HAP-1 (cell line): Measurements from ENCODE around the gene WDR73.

Source experiments
- DNase-seq, 2 experiments: peaks; one replicate each; pipeline ENCODE4 v3.0.0-alpha.2; 2016 to 2020; ENCODE audit warnings: low spot score in 2 of 2
- H3K27me3 ChIP-seq: fragments of 250-450 bp; sonication (Bioruptor Pico); 2 replicates; pipeline ENCODE4 v1.5.1; 2020; ENCODE audit warnings: low read depth, mild to moderate bottlenecking, moderate library complexity
- H3K36me3 ChIP-seq: fragments of 250-450 bp; sonication (Bioruptor Pico); replicated peaks from 2 replicates; pipeline ENCODE4 v1.5.1; 2020; ENCODE audit warnings: mild to moderate bottlenecking
- H3K4me1 ChIP-seq: fragments of 250-450 bp; sonication (Bioruptor Pico); 2 replicates; pipeline ENCODE4 v1.5.1; 2020; ENCODE audit warnings: mild to moderate bottlenecking
- H3K4me3 ChIP-seq: fragments of 250-450 bp; sonication (Bioruptor Pico); 2 replicates; pipeline ENCODE4 v1.5.1; 2020; ENCODE audit warnings: mild to moderate bottlenecking, moderate library complexity
- H3K9me3 ChIP-seq: fragments of 250-450 bp; sonication (Bioruptor Pico); 2 replicates; pipeline ENCODE4 v1.5.1; 2020; ENCODE audit warnings: mild to moderate bottlenecking, moderate library complexity
- in situ Hi-C: fragments of 300-500 bp; cut with MboI; formaldehyde crosslinking; loops from 3 replicates; pipeline ENCODE4 v1.14.3; 2020; ENCODE audit warnings: low sequenced_read_pairs, inconsistent platforms, mixed read lengths

The WDR73 gene

DNA sequence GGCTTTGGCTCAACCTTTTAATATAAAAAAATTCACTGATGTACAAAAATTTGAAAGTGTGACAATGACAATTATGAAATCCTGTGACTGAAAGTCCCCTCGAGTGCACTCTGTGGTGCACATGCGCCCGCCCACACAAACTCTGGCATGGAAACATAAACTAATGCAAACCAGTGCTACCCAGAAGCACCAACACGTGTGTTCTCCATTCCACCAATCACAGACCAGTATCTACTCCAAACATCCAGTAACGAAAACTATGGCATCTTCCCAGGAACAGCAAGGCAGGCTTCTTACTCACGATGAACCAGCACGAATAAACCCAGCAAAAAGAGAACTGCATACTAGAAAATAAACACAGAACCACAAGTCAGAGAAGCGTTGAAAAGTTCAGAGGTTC, 15.6 kb upstream of the WDR73 start:
- Histone ChIP-seq H3K4me3 (no peak overlapping the region), H3K9me3 (no peaks in the 10 kb centered on the region), H3K4me1 (no peaks in the 10 kb centered on the region), H3K36me3 (peaks cover 75% of the 10 kb centered on the region), H3K27me3 (no peaks in the 10 kb centered on the region)
- in situ Hi-C loops: no loop called here
- no peak for DNase-seq

DNA sequence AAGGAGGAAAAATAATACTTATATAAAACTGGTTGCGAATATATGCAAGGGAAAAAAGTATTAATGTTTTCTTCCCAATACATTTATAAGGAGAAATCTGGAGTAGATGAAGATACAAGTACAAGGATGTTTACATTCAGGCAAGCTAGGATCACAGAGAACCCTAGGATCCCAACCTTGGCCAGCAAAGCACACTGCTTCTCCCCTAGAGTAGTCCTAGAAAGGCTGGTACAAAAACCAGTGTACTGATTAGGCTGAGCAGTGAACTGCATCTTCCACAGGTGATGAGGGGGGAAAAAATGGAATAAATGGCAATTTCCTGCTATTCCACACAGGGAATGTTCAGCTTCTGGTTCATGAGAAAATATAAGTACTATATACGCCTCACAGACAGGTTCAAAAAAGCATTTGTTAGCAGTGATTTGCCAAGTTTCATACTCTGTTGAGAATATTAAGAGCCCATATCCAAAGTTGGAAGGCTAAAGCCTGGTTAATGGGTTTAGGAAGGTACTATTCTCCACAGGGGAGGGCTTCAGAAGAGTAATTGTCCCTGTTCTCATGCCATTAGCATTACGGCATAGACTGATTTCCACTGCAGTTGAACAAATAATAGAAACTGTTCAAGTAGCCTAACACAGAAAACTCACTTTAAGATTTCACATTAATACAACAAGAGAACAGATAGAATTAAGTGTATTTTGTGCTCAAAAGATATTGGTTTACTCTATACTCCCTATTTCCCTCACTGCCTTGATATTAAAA, 14.3 kb upstream of the WDR73 start:
- in situ Hi-C loops: no loop called here
- DNase-seq: no peak
- Histone ChIP-seq H3K36me3 (peaks cover 64% of the 10 kb centered on the region), H3K9me3 (no peaks in the 10 kb centered on the region), H3K27me3 (no peaks in the 10 kb centered on the region), H3K4me1 (no peaks in the 10 kb centered on the region), H3K4me3 (no peak overlapping the region)

DNA sequence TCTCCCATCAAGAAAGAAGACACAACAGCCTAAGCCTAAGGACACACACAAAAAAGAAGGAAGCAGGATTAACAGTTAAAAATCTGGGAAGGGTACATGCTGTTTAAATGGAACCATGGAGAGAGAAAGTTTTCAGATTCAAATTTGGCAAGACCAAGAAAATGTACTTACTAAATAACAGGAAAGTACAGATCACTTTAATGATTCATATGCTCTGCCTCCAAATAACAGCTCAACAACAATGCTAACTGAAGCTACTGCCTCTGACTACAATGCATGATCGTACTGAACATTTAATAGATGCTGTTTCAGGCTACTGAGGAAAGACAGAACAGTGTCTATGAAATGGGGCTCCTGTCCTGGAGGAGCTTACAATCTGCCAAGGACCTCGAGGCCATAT, 12.3 kb upstream of the WDR73 start:
- Histone ChIP-seq H3K27me3 (no peaks in the 10 kb centered on the region), H3K4me3 (no peak overlapping the region), H3K9me3 (no peaks in the 10 kb centered on the region), H3K36me3 (peaks cover 59% of the 10 kb centered on the region), H3K4me1 (no peaks in the 10 kb centered on the region)
- in situ Hi-C loops: no loop called here
- no peak for DNase-seq

DNA sequence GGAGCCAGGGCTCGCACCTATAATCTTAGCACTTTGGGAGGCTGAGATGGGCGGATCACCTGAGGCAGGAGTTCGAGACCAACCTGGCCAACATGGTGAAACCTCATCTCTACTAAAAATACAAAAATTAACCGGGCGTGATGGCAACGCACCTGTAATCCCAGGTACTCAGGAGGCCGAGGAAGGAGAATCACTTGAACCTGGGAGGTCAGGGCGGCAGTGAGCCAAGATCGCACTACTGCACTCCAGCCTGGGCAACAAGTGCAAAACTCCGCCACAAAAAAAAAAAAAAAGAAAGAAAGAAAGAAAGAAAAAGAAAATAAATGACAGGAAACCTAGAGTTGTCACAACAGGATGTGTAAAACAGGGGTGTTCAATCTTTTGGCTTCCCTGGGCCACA, 6.9 kb upstream of the WDR73 start:
- peaks cover 8% of the 10 kb centered on the region for H3K4me1 ChIP-seq
- no peaks in the 10 kb centered on the region for H3K27me3 ChIP-seq
- no peaks in the 10 kb centered on the region for H3K9me3 ChIP-seq
- peaks cover 12% of the 10 kb centered on the region for H3K36me3 ChIP-seq
- DNase-seq: no peak
- H3K4me3 ChIP-seq: no peak overlapping the region
- in situ Hi-C loops: no loop called here

DNA sequence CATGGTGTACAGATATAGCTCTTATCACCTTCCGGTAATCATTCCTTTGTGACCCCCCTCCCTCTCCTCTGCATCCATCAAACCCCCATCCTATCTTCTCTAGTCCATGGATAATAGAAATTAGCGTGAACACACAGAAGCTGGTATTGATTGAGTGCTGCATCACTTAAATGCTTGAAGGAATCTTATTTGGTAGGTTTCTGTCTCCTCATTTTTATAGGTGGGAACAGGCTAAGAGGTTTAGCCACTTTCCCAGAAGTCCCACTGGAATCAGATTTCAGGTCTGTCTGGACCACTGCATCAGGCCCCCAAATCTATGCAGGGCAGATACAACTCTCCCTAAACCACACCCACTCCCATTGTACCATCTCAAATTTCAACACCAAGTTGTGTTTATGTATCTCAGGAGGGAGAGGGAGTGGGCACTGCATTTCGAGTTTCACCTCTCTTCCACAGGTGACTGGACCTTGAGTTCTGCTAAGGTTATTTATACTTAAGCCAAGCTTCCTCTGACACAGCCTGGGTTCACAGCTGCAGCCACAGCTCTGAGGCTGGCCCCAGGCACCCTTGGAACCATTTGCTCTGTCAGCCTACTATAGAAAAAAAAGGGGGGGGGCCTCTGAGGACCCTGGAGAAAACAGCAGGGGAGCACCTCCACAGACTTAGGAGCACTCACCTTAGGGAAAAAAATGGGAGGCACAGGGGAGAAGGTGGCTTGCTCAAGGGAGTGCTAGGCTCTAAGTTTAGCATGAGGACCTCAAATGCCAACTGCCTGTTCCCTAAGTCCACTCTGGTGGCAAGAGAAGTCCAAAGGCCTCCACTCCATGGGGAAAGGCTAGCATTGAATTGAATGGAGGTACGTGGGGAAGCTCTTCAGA, 6.1 kb upstream of the WDR73 start:
- H3K4me3 ChIP-seq: no peak overlapping the region
- no peak for DNase-seq
- in situ Hi-C loops: no loop called here
- peaks cover 8% of the 10 kb centered on the region for H3K4me1 ChIP-seq
- H3K27me3 ChIP-seq: no peaks in the 10 kb centered on the region
- H3K9me3 ChIP-seq: no peaks in the 10 kb centered on the region
- H3K36me3 ChIP-seq: peaks cover 3% of the 10 kb centered on the region

DNA sequence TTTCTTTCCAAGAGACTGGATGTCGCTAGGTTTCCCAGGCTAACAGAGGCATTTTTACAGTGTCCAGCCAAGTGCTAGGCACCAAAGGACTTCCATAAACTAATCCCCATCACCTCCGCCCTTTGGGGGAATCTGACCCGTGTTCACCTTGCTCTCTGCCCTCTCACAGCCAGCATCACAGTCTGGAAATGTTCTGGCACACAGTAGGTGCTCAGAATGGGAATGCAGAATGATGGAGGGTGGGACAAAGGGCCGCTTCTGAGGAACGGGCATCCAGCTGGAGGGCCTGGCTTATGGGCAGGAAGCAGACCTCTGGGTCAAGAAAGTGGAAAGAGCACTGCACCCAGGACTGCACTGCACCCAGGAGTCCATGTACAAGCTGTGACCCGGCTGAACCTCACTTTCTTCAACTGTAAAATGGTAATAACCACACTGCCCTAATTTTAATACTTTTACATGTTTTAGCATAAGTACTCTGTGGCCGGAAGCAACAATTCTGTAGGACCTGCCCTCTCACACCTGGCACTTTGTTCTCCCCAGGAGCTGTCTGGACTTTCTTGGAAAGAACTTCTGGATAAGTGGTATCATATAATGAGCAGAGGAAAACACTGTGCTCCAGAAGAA, 4.8 kb upstream of the WDR73 start:
- H3K4me3 ChIP-seq: no peak overlapping the region
- H3K36me3 ChIP-seq: no peaks in the 10 kb centered on the region; the same call in 1 of the 2 replicates
- in situ Hi-C loops: no loop called here
- peaks cover 8% of the 10 kb centered on the region for H3K4me1 ChIP-seq
- no peak for DNase-seq
- no peaks in the 10 kb centered on the region for H3K9me3 ChIP-seq
- H3K27me3 ChIP-seq: no peaks in the 10 kb centered on the region

DNA sequence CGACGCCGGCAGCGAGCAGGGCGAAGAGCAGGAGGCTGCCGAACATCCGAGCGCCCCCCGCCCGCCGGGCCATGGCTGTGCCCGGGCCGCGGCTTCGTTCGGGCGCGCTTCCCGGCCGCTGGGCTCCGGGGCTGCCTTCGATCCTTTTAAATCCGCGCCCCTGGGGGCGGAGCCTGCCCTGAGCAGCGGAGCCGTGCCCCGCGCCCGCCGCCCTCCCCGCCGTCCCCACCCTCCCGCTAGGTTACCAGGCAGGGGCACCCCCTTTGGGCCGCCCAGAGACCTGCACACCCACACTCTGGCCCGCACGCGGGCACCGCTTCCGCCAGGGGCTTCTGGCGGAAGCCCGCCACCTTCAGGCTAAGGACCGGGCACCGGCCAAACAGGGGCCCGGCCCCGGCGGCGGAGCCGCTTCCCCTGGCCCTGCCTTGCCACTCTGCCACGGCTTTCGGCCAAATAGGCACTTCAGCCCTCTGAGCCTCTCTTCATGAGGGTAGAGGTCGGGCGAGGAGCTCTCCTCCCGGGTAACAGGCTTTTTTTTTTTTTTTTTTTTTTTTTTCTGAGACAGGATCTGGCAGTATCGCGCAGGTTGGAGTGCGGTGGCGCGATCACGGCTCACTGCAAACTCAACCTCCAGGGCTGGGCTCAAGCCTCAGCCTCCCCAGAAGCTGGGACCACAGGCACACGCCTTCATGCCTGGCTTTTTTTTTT, 4.2 kb upstream of the WDR73 start, which contains the start of gene NMB:
Gene NMB (minus strand): TSS at position 120 of the 708 bp plus-strand sequence. CDS start 47 bp downstream, at position 73.
- in situ Hi-C loops: no loop called here
- Histone ChIP-seq H3K36me3 (no peaks in the 10 kb centered on the region; the same call in 1 of the 2 replicates), H3K9me3 (no peaks in the 10 kb centered on the region), H3K4me1 (peaks cover 12% of the 10 kb centered on the region), H3K4me3 (peak within 1 kb of the TSS; percentile 43), H3K27me3 (no peaks in the 10 kb centered on the region)
- peak; percentile 95 to 97 for DNase-seq

DNA sequence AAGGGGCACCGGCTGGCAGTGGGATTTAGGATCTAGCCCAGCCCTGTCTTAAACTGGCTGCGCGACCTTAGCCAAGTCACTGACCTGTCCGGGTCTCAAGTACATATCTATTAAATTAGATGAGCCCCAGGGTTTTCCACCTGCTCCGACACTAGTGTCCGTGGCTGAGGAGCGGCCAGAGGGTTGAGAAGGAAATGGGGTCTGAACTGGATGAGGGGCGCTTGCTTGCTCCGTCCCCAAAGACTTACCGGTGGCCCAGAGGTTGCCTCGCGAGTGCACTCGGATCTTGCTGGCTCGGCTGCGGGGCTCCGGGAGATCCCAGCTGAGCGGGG, 3.6 kb upstream of the WDR73 start:
- H3K4me1 ChIP-seq: peaks cover 16% of the 10 kb centered on the region
- no peaks in the 10 kb centered on the region for H3K9me3 ChIP-seq
- peak overlapping the region; percentile 43 for H3K4me3 ChIP-seq
- H3K27me3 ChIP-seq: no peaks in the 10 kb centered on the region
- no peak for DNase-seq
- in situ Hi-C loops: no loop called here
- peaks cover 5% of the 10 kb centered on the region for H3K36me3 ChIP-seq

DNA sequence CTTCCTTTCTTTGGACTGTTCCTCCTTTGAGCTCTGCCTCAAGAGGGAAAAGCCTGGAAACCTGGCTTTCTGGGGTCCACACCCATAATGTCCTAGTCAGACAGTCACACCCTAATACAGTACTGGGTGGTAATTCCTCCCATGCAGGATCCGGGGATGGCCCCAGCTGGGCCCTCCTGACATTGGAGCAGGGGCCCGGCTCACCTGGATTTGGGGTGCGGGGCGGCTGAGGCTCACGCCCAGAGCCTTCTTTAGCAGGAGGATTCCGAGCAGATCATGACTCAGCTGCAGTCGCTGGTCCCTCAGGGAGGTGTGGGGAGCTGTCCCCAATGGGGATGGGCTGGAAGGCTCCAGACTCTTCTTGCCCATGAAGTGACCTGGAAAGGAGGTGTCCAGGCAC, 2.9 kb upstream of the WDR73 start:
- DNase-seq: no peak
- Histone ChIP-seq H3K4me1 (peaks cover 19% of the 10 kb centered on the region), H3K27me3 (no peaks in the 10 kb centered on the region), H3K4me3 (no peak overlapping the region; the same call in 1 of the 2 replicates), H3K9me3 (no peaks in the 10 kb centered on the region), H3K36me3 (peaks cover 13% of the 10 kb centered on the region)
- in situ Hi-C loops: no loop called here

DNA sequence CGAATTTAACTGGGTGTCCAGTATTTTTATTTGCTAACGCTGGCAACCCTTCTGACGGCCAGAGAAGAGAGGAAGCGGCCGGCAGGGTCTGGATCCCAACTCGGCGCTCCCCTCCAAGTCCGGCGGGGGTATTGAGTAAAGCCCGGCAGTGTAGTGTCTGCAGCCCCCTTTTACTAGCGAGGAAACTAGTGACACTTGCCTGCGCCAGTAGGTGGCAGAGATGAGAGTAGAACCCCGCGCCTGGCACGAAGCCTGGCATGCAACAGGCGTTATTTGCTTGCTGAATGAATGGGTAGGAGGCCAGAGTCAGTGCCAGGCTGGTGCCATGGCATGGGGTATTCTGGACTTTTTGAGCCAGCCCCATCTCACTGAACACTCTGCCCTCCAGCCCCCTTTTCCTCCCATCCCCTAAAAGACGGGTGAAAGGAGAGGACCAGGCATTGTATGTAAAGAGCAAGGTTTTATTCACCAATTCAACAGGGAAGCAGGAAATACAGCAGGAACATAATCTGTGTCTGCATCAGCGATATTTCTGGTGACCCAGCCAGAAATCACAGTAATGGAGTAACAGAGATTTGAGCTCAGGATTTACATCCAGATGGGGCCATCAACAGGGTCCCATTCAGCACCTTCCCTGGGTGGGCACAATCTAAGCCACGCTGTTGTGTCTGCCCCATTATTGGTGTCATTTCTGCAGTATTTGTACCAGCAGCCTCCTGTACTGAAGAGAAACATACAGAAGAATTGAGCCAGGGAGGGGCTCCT, 788 bp upstream of the WDR73 start:
- in situ Hi-C loops: no loop called here
- Histone ChIP-seq H3K9me3 (no peaks in the 10 kb centered on the region), H3K4me3 (peak overlapping the region; percentile 86), H3K36me3 (peaks cover 34% of the 10 kb centered on the region), H3K27me3 (no peaks in the 10 kb centered on the region), H3K4me1 (peaks cover 19% of the 10 kb centered on the region)
- DNase-seq: peak; percentile 88 to 91

DNA sequence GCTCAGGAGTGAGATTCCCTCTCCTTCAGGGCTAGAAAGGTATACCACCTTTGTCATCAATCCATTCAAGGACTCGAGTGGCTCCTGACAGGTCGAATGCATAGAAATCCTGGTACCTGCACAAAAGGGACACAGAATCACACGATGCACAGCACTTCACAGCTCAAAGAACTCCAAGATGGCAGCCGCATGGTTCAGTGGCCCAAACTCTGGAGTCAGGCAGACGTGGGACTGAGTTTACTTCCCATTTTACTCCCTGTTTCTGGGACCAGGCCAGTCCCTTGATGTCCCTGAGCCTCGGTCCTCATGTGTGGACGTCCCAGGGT, 536 bp downstream of the WDR73 start:
- in situ Hi-C loops: no loop called here
- H3K4me3 ChIP-seq: peak overlapping the region; percentile 86
- peaks cover 47% of the 10 kb centered on the region for H3K36me3 ChIP-seq
- no peaks in the 10 kb centered on the region for H3K9me3 ChIP-seq
- peaks cover 19% of the 10 kb centered on the region for H3K4me1 ChIP-seq
- DNase-seq: no peak
- no peaks in the 10 kb centered on the region for H3K27me3 ChIP-seq

DNA sequence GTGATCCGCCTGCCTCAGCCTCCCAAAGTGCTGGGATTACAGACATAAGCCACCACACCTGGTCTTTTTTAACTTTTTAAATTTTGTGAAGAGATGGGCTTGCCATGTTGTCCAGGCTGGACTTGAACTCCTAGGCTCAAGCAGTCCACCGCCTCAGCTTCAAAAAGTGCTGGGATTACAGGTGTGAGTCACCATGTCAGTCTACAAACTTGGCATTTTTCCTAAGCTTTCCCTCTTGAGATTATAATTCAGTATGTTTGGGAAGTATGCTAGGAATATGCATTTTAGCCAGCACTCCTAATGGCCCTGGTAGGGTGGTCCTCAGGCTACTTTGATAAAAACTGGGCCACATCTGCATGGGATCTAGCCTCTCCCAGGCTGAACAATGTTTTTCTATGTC, 4.4 kb downstream of the WDR73 start:
- no peak for DNase-seq
- Histone ChIP-seq H3K4me3 (no peak overlapping the region), H3K36me3 (peaks cover 85% of the 10 kb centered on the region), H3K4me1 (peaks cover 11% of the 10 kb centered on the region), H3K27me3 (no peaks in the 10 kb centered on the region), H3K9me3 (no peaks in the 10 kb centered on the region)
- in situ Hi-C loops: no loop called here

DNA sequence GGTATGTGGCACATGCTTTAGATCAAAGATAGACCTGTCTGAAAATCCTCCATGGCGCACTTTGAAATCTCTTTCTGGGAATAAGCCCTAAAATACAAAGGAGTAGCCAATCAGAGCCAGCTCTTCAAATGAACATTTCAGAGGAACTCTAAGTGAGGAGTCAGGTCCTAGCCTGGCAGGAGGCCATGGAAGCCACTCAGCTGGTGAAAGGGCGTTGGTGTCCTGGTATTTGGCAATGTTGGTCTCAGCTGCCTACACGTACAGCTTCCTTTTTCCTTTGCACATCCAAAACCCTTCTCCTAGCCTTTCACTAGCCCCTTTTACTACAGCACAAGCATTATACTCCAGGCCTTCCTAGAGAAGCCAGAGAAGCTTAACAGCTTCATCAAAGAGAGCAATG, 5.5 kb downstream of the WDR73 start:
- no peaks in the 10 kb centered on the region for H3K27me3 ChIP-seq
- no peaks in the 10 kb centered on the region for H3K9me3 ChIP-seq
- in situ Hi-C loops: no loop called here
- peaks cover 11% of the 10 kb centered on the region for H3K4me1 ChIP-seq
- DNase-seq: no peak
- no peak overlapping the region for H3K4me3 ChIP-seq
- H3K36me3 ChIP-seq: peaks cover 93% of the 10 kb centered on the region
